CD14-positive monocyte (primary cell): Measurements from ENCODE around the gene HSD17B3. TPM values are rescaled to one million over a fixed set of nuclear protein-coding genes. Genes with fewer than 3 reads are reported as not detected.

ENCODE experiments used
- DNase-seq, 3 donors: peaks; one replicate each; pipeline ENCODE4 v3.0.0-alpha.2; 2011 to 2022
- H2AFZ ChIP-seq: 2 replicates; pipeline ENCODE4 v1.6.0; 2012; ENCODE audit warnings: mild to moderate bottlenecking, low read depth, low read length, inconsistent platforms; ENCODE audit not compliant: insufficient read depth, poor library complexity, severe bottlenecking
- H3K27ac ChIP-seq, 2 donors: 1 replicate in 1 of 2; 2 replicates in 1 of 2; pipeline ENCODE4 v1.5.1; 2012 to 2013; ENCODE audit warnings: low read length in 2 of 2, control low read depth in 1 of 2, inconsistent platforms in 1 of 2, low read depth in 1 of 2, mild to moderate bottlenecking in 1 of 2
- H3K27me3 ChIP-seq, 2 donors: one replicate each; pipeline versions ENCODE4 v1.6.0 to v1.6.1; 2011 to 2013; ENCODE audit warnings: low read length in 2 of 2; ENCODE audit not compliant: control insufficient read depth in 2 of 2, insufficient read depth in 2 of 2
- H3K36me3 ChIP-seq, 2 donors: replicated peaks in 1 of 2; 1 replicate in 1 of 2; 2 replicates in 1 of 2; pipeline versions ENCODE4 v1.5.1 to v1.6.1; 2012 to 2013; ENCODE audit warnings: low read length in 2 of 2, control low read depth in 1 of 2, inconsistent platforms in 1 of 2, mild to moderate bottlenecking in 1 of 2; ENCODE audit not compliant: insufficient read depth in 2 of 2, control insufficient read depth in 1 of 2
- H3K4me1 ChIP-seq, 2 donors: 1 replicate in 1 of 2; 2 replicates in 1 of 2; pipeline versions ENCODE4 v1.5.1 to v1.6.1; 2012 to 2013; ENCODE audit warnings: low read length in 2 of 2, control low read depth in 1 of 2, inconsistent platforms in 1 of 2, mild to moderate bottlenecking in 1 of 2, moderate library complexity in 1 of 2; ENCODE audit not compliant: insufficient read depth in 2 of 2, control insufficient read depth in 1 of 2
- H3K4me2 ChIP-seq: replicated peaks from 2 replicates; pipeline ENCODE3; 2012; ENCODE audit warnings: low read length, moderate library complexity, mild to moderate bottlenecking; ENCODE audit not compliant: poor library complexity, severe bottlenecking; ENCODE audit errors: extremely low read depth
- H3K4me3 ChIP-seq, 3 experiments: fragments of 200-600 bp in 1 of 3; sonication (generic) in 1 of 3; replicated peaks in 1 of 3; 1 replicate in 2 of 3; 2 replicates in 1 of 3; pipeline ENCODE4 v1.5.1; 2011 to 2013; ENCODE audit warnings: low read length in 3 of 3, mild to moderate bottlenecking in 3 of 3, control low read depth in 2 of 3, low read depth in 2 of 3, inconsistent platforms in 1 of 3, moderate library complexity in 1 of 3
- H3K79me2 ChIP-seq: 2 replicates; pipeline ENCODE4 v1.6.0; 2012; ENCODE audit warnings: mild to moderate bottlenecking, control low read depth, inconsistent platforms, low read length, moderate library complexity; ENCODE audit not compliant: insufficient read depth
- H3K9ac ChIP-seq: 2 replicates; pipeline ENCODE4 v1.6.0; 2017; ENCODE audit warnings: low read length, mild to moderate bottlenecking; ENCODE audit not compliant: insufficient read depth, poor library complexity, severe bottlenecking
- H3K9me3 ChIP-seq, 2 donors: replicated peaks in 1 of 2; 1 replicate in 1 of 2; 2 replicates in 1 of 2; pipeline versions ENCODE4 v1.5.1 to v1.6.1; 2012 to 2013; ENCODE audit warnings: low read length in 2 of 2, control low read depth in 1 of 2; ENCODE audit not compliant: control insufficient read depth in 1 of 2, insufficient read depth in 1 of 2
- H4K20me1 ChIP-seq: 2 replicates; pipeline ENCODE4 v1.6.0; 2012; ENCODE audit warnings: mild to moderate bottlenecking, low read length, control low read depth, moderate library complexity; ENCODE audit not compliant: insufficient read depth
- H3K27ac Mint-ChIP-seq, 7 donors: one replicate each; pipeline ENCODE4 v1.8.0; 2020; ENCODE audit warnings: mild to moderate bottlenecking in 7 of 7, mixed read lengths in 7 of 7, moderate library complexity in 6 of 7, inconsistent platforms in 2 of 7
- H3K27me3 Mint-ChIP-seq, 3 donors: one replicate each; pipeline ENCODE4 v1.8.0; 2021 to 2022; ENCODE audit warnings: low read depth in 3 of 3, mild to moderate bottlenecking in 3 of 3, mixed read lengths in 3 of 3, moderate library complexity in 3 of 3, inconsistent platforms in 1 of 3
- H3K36me3 Mint-ChIP-seq, 2 donors: one replicate each; pipeline ENCODE4 v1.8.0; 2020; ENCODE audit warnings: mixed read lengths in 2 of 2, inconsistent platforms in 1 of 2, mild to moderate bottlenecking in 1 of 2
- H3K4me1 Mint-ChIP-seq: one replicate; pipeline ENCODE4 v1.8.0; 2020; ENCODE audit warnings: mild to moderate bottlenecking, mixed read lengths
- H3K4me3 Mint-ChIP-seq, 2 donors: one replicate each; pipeline ENCODE4 v1.8.0; 2020; ENCODE audit warnings: mild to moderate bottlenecking in 2 of 2, mixed read lengths in 2 of 2, moderate library complexity in 1 of 2
- H3K9me3 Mint-ChIP-seq, 7 donors: one replicate each; pipeline ENCODE4 v1.8.0; 2020 to 2022; ENCODE audit warnings: mixed read lengths in 7 of 7, mild to moderate bottlenecking in 6 of 7, moderate library complexity in 6 of 7, inconsistent platforms in 2 of 7
- WGBS: methylation state at CpG from one replicate; pipeline ENCODE4 v1.1.5; 2013; ENCODE audit warnings: missing lambda C conversion rate; ENCODE audit not compliant: insufficient coverage; 5-methylcytosine and 5-hydroxymethylcytosine counted together
- intact Hi-C, 2 donors: fragments of 100-400 bp; cut with micrococcal nuclease; formaldehyde crosslinking; loops; one replicate each; pipeline versions ENCODE4 v1.15.0 to v1.15.1; 2023
- polyA plus RNA-seq, 3 donors: library from polyadenylated mRNA; depleted of rRNA in 1 of 3; unstranded in 2 of 3; stranded (reverse) in 1 of 3; fragments of 300-500 nt in 2 of 3; fragments of >200 nt in 1 of 3; fragmentation: Illumina TruSeq in 2 of 3; gene quantifications; 1 replicate in 2 of 3; 2 replicates in 1 of 3; pipeline ENCODE4 v1.2.3, GENCODE V29; 2012 to 2021
- TF ChIP-seq, protein P1 (sequence below): fragments of 200-600 bp; IDR thresholded peaks from one replicate; pipeline ENCODE4 v1.8.0; 2022; ENCODE audit warnings: antibody characterized with exemption, mild to moderate bottlenecking

HSD17B3 gene
- polyA plus RNA-seq, 3 donors = 0.09 TPM; not detected in 2

GRCh38 chr9:96215841-96216240 lies 86.1 kb downstream of the HSD17B3 start:
- H3K27ac Mint-ChIP-seq = no peak overlapping the region
- Histone ChIP-seq H3K4me1 (peaks cover 16 to 26% of the 10 kb centered on the region in 2 donors), H3K9me3 (peaks cover 0 to 4% of the 10 kb centered on the region in 2 donors), H3K4me3 (no peak overlapping the region), H3K4me2 (no peak overlapping the region), H3K36me3 (no peaks in the 10 kb centered on the region), H3K79me2 (no peaks in the 10 kb centered on the region), H3K27me3 (peaks cover 16 to 17% of the 10 kb centered on the region in 2 donors), H2AFZ (peak overlapping the region; percentile 11), H3K9ac (no peak overlapping the region), H3K27ac (no peak overlapping the region), H4K20me1 (no peaks in the 10 kb centered on the region)
- intact Hi-C loops = loop anchor here (5.0 to 10.0 kb wide), 3 partner anchors 489 to 1534 kb away; no protein-coding TSS in a partner anchor
- no peak overlapping the region for H3K4me3 Mint-ChIP-seq
- H3K9me3 Mint-ChIP-seq = peaks cover 0 to 10% (median 0%) of the 10 kb centered on the region in 7 donors
- WGBS = 92% methylated on average over 2 of the region's 2 CpGs
- TF ChIP-seq, protein P1, sequence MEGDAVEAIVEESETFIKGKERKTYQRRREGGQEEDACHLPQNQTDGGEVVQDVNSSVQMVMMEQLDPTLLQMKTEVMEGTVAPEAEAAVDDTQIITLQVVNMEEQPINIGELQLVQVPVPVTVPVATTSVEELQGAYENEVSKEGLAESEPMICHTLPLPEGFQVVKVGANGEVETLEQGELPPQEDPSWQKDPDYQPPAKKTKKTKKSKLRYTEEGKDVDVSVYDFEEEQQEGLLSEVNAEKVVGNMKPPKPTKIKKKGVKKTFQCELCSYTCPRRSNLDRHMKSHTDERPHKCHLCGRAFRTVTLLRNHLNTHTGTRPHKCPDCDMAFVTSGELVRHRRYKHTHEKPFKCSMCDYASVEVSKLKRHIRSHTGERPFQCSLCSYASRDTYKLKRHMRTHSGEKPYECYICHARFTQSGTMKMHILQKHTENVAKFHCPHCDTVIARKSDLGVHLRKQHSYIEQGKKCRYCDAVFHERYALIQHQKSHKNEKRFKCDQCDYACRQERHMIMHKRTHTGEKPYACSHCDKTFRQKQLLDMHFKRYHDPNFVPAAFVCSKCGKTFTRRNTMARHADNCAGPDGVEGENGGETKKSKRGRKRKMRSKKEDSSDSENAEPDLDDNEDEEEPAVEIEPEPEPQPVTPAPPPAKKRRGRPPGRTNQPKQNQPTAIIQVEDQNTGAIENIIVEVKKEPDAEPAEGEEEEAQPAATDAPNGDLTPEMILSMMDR = no peak
- no peaks in the 10 kb centered on the region for H3K36me3 Mint-ChIP-seq
- peaks cover 28 to 47% (median 38%) of the 10 kb centered on the region in 3 donors for H3K27me3 Mint-ChIP-seq
- H3K4me1 Mint-ChIP-seq = peaks cover 22% of the 10 kb centered on the region
- no peak for DNase-seq

GRCh38 chr9:96214635-96215034 lies 87.3 kb downstream of the HSD17B3 start:
- Histone ChIP-seq H2AFZ (no peak overlapping the region), H3K9ac (no peak overlapping the region), H3K9me3 (peaks cover 0 to 4% of the 10 kb centered on the region in 2 donors), H3K27me3 (peaks cover 12 to 16% of the 10 kb centered on the region in 2 donors), H3K36me3 (no peaks in the 10 kb centered on the region), H3K27ac (no peak overlapping the region), H3K4me2 (no peak overlapping the region), H4K20me1 (no peaks in the 10 kb centered on the region), H3K4me1 (peaks cover 15 to 23% of the 10 kb centered on the region in 2 donors), H3K79me2 (no peaks in the 10 kb centered on the region), H3K4me3 (no peak overlapping the region)
- no peak for DNase-seq
- WGBS = 40% methylated on average over 1 of the region's 5 CpGs
- intact Hi-C loops = loop anchor here (5.0 to 10.0 kb wide), 3 partner anchors 487 to 1532 kb away; no protein-coding TSS in a partner anchor
- Mint-ChIP-seq H3K4me1 (peaks cover 19% of the 10 kb centered on the region), H3K4me3 (no peak overlapping the region), H3K36me3 (no peaks in the 10 kb centered on the region), H3K9me3 (peaks cover 0 to 10% (median 0%) of the 10 kb centered on the region in 7 donors), H3K27ac (no peak overlapping the region), H3K27me3 (peaks cover 20 to 39% (median 26%) of the 10 kb centered on the region in 3 donors)
- TF ChIP-seq, protein P1 = no peak
